ENCODE data around the gene BPIFB2. TPM values are rescaled to one million over a fixed set of nuclear protein-coding genes. Genes with fewer than 3 reads are reported as not detected.

The BPIFB2 gene
- polyA plus RNA-seq, 1 of the 3 experiments (the other 2 are of a cell fraction) = not detected

GRCh38 chr20:32989507-32990283 lies 17.8 kb upstream of the BPIFB2 start:
- H3K27ac ChIP-seq (ENCODE audit: low read depth in 2 of 2, low read length in 1 of 2) = no peak overlapping the region
- no peaks in the 10 kb centered on the region for H3K36me3 ChIP-seq (replicated peaks in 1 of 2; ENCODE audit: control insufficient read depth in 1 of 2, insufficient read depth in 2 of 2, low read length in 1 of 2)
- no peak overlapping the region for H3K4me2 ChIP-seq
- POLR2A ChIA-PET = no interaction called here
- H3K4me3 ChIP-seq (ENCODE audit: low read depth in 2 of 2, low read length in 1 of 2) = no peak overlapping the region
- H2AFZ ChIP-seq (ENCODE audit: low read depth) = no peak overlapping the region
- H4K20me1 ChIP-seq (ENCODE audit: insufficient read depth) = no peaks in the 10 kb centered on the region
- no peak overlapping the region for H3K9ac ChIP-seq
- H3K9me3 ChIP-seq = no peaks in the 10 kb centered on the region
- no peaks in the 10 kb centered on the region for H3F3A ChIP-seq (replicated peaks; ENCODE audit: insufficient read depth)
- 11% methylated on average over 11 of the region's 14 CpGs for WGBS (ENCODE audit: low lambda C conversion rate)
- CTCF ChIA-PET = no interaction called here
- H3K9me2 ChIP-seq = no peaks in the 10 kb centered on the region
- H3K4me1 ChIP-seq (ENCODE audit: control insufficient read depth in 1 of 2, insufficient read depth in 2 of 2, low read depth in 1 of 2, low read length in 1 of 2) = no peaks in the 10 kb centered on the region
- no peak for DNase-seq
- TF ChIP-seq RXRA (IDR thresholded peaks at IDR 0.05; ENCODE audit: borderline replicate concordance, low read depth) (no peak), ELF1 (IDR thresholded peaks at IDR 0.05) (no peak), PBX3 (IDR thresholded peaks at IDR 0.05) (no peak), GABPA (IDR thresholded peaks at IDR 0.05; ENCODE audit: low read depth) (no peak), USF1 (IDR thresholded peaks at IDR 0.05; ENCODE audit: borderline replicate concordance, low read depth) (no peak), EP300 (IDR thresholded peaks at IDR 0.05; ENCODE audit: borderline replicate concordance in 1 of 2, low read depth in 1 of 2, low read length in 1 of 2) (no peak), RFX5 (IDR thresholded peaks at IDR 0.05; ENCODE audit: low read length) (no peak)
- no peaks in the 10 kb centered on the region for H3K79me2 ChIP-seq (ENCODE audit: insufficient read depth)
- no peaks in the 10 kb centered on the region; the same call in 1 of the 2 replicates for H3K27me3 ChIP-seq (ENCODE audit: insufficient read depth)

GRCh38 chr20:32990426-32990825 lies 17.1 kb upstream of the BPIFB2 start:
- POLR2A ChIA-PET = no interaction called here
- CTCF ChIA-PET = no interaction called here
- 0% methylated on average over 1 of the region's 3 CpGs for WGBS (ENCODE audit: low lambda C conversion rate)
- no peak for TF ChIP-seq PBX3 (IDR thresholded peaks at IDR 0.05)
- no peak for TF ChIP-seq FOXM1 (IDR thresholded peaks at IDR 0.05; ENCODE audit: low read depth)
- TF ChIP-seq TAF1 (IDR thresholded peaks at IDR 0.05; ENCODE audit: borderline replicate concordance, low read depth, low read length) = no peak
- TF ChIP-seq JUND (IDR thresholded peaks at IDR 0.05) = no peak
- no peak for TF ChIP-seq SIN3A (IDR thresholded peaks at IDR 0.05; ENCODE audit: borderline replicate concordance, low read depth, low read length)
- TF ChIP-seq RCOR1 (IDR thresholded peaks at IDR 0.05; ENCODE audit: low read length) = no peak
- TF ChIP-seq SMC3 (IDR thresholded peaks at IDR 0.05; ENCODE audit: low read depth, low read length) = no peak
- TF ChIP-seq RXRA (IDR thresholded peaks at IDR 0.05; ENCODE audit: borderline replicate concordance, low read depth) = no peak
- TF ChIP-seq RAD21 (IDR thresholded peaks at IDR 0.05; ENCODE audit: low read length) = no peak
- TF ChIP-seq REST (IDR thresholded peaks at IDR 0.05; ENCODE audit: low read depth, low read length) = no peak
- TF ChIP-seq IRF3 (IDR thresholded peaks at IDR 0.05; ENCODE audit: low read depth, low read length) = no peak
- TF ChIP-seq CTCF (IDR thresholded peaks at IDR 0.05) = no peak
- no peak for TF ChIP-seq EP300 (IDR thresholded peaks at IDR 0.05; ENCODE audit: borderline replicate concordance in 1 of 2, low read depth in 1 of 2, low read length in 1 of 2)

More at GRCh38 chr20:32990426-32990825, 17.1 kb upstream of the BPIFB2 start:
- H3K27me3 ChIP-seq (ENCODE audit: insufficient read depth) = no peaks in the 10 kb centered on the region; the same call in 1 of the 2 replicates
- no peak overlapping the region for H3K4me2 ChIP-seq
- H3K4me3 ChIP-seq (ENCODE audit: low read depth in 2 of 2, low read length in 1 of 2) = no peak overlapping the region
- no peak overlapping the region for H3K9ac ChIP-seq
- H3K9me2 ChIP-seq = no peaks in the 10 kb centered on the region
- H3K27ac ChIP-seq (ENCODE audit: low read depth in 2 of 2, low read length in 1 of 2) = no peak overlapping the region
- no peak for DNase-seq
- H3F3A ChIP-seq (replicated peaks; ENCODE audit: insufficient read depth) = no peaks in the 10 kb centered on the region
- no peak overlapping the region for H2AFZ ChIP-seq (ENCODE audit: low read depth)
- H3K79me2 ChIP-seq (ENCODE audit: insufficient read depth) = no peaks in the 10 kb centered on the region
- H4K20me1 ChIP-seq (ENCODE audit: insufficient read depth) = no peaks in the 10 kb centered on the region
- no peaks in the 10 kb centered on the region for H3K36me3 ChIP-seq (replicated peaks in 1 of 2; ENCODE audit: control insufficient read depth in 1 of 2, insufficient read depth in 2 of 2, low read length in 1 of 2)
- no peaks in the 10 kb centered on the region for H3K9me3 ChIP-seq
- H3K4me1 ChIP-seq (ENCODE audit: control insufficient read depth in 1 of 2, insufficient read depth in 2 of 2, low read depth in 1 of 2, low read length in 1 of 2) = no peaks in the 10 kb centered on the region

Measured in SK-N-SH (cell line).